ENCODE measurements around the gene BATF3.
"Not testable (repeated sequence)": the region's sequence is repeated elsewhere in the genome, so short reads cannot be mapped to it uniquely, and the experiment has no call there.

BATF3 gene, protein sequence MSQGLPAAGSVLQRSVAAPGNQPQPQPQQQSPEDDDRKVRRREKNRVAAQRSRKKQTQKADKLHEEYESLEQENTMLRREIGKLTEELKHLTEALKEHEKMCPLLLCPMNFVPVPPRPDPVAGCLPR

DNA sequence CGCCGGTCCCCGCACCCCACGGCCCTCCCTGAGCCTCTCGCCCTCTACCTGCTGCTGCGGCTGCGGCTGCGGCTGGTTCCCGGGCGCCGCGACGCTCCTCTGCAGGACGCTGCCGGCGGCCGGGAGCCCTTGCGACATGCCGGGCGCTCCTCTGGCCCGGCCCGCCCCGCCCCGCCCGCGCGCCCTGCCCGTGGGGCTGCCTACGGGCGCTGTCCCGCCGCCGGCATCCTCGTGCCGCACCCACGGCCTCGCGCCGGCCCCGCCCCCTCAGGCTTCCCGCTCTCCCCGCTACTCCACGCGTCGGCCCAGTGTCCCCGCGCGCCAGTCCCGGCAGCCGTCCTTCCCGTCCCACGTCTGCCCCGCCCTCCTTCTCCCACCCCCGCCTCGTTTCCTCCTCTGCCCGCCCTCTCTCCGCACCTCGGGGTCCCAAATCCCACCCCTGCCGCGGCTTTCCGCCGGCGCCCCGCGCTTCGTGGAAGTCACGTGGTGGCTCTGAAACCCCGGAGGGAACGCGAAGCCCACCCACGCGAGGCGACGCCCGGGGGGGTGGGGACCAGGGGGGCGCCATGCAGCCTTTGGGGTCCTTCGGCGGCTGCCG lies at the start of gene BATF3:
Gene BATF3, minus strand, starts transcription at position 216 of the 598 bp plus-strand sequence. Its CDS starts 78 bp downstream, at position 138.
- no peak for DNase-seq (ENCODE audit: low read depth)

DNA sequence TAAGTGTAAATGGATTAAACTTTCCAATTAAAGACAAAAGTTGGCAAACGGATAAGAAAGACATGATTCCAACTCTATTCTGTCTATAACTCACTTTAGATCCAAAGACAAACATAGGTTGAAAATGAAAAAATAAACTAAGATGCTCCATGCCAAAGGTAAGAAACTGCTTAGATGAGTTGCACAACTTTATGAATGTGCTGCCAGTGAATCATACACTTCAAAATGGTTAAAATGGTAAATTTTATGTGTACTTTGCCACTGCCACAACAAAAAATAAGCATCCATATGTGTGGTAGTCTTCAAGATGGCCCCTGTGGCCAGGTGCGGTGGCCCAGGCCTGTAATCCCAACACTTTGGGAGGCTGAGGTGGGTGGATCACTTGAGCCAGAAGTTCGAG lies 46.9 kb upstream of the BATF3 start:
- DNase-seq (ENCODE audit: low read depth), result no peak

DNA sequence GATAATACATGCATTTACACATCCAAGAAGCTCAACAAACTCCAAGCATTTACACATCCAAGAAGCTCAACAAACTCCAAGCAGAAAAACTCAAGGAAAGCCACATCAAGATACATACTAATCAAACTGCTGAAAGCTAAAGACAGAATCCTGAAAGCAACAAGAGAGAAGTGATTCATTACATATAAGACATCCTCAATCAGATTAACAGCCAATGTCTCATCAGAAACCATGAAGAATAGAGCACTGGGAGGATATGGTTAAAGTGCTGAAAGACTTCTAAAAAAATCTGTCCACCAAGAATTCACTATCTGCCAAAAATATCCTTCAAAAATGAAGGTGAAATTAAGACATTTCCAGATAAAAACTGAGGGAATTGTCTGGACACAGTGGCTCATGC lies 45.7 kb upstream of the BATF3 start:
- no peak for DNase-seq (ENCODE audit: low read depth)

- DNase-seq (ENCODE audit: low read depth), result no peak
Observed at GRCh38 chr1:212743901-212744475, 44.3 kb upstream of the BATF3 start.

DNA sequence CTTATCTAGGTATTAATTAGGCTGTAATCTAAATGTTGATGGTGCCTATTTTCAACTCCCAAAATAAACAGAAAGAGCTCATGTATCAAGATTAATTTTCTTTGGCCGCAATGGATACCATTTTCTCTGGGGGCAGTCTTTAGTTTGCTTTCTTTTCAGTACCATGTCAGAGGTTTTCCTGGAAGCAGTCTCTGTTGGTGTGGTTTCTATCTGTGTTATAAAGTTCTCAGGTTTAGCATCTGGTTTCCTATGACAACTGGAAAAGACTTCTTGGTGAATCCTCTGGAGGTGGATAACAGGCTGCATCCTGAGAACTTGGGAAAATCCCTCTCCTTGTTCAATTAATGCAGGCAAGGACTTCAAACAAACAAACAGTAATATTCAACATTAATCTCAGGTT lies 38.7 kb upstream of the BATF3 start:
- DNase-seq (ENCODE audit: low read depth), result no peak

GRCh38 chr1:212737559-212737958 lies 37.9 kb upstream of the BATF3 start:
- DNase-seq (ENCODE audit: low read depth), result no peak

DNA sequence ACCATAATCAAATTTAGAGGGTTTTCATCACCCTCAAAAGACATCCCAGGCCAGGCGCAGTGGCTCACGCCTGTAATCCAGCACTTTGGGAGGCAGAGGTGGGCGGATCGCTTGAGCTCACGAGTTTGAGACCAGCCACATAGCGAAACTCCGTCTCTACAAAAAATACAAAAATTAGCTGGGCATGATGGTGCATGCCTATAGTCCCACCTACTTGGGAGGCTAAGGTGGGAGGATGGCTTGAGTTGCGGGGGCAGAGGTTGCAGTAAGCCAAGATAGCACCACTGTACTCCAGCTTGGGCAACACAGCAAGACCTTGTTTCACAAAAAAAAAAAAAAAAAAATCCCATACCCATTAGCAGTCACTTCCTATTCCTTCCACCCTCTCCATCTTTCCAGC lies 33.5 kb upstream of the BATF3 start:
- no peak for DNase-seq (ENCODE audit: low read depth)

GRCh38 chr1:212731630-212732029 lies 32.0 kb upstream of the BATF3 start:
- DNase-seq (ENCODE audit: low read depth), result no peak

- DNase-seq (ENCODE audit: low read depth), result no peak
Observed at GRCh38 chr1:212728606-212729005, 29.0 kb upstream of the BATF3 start.

DNA sequence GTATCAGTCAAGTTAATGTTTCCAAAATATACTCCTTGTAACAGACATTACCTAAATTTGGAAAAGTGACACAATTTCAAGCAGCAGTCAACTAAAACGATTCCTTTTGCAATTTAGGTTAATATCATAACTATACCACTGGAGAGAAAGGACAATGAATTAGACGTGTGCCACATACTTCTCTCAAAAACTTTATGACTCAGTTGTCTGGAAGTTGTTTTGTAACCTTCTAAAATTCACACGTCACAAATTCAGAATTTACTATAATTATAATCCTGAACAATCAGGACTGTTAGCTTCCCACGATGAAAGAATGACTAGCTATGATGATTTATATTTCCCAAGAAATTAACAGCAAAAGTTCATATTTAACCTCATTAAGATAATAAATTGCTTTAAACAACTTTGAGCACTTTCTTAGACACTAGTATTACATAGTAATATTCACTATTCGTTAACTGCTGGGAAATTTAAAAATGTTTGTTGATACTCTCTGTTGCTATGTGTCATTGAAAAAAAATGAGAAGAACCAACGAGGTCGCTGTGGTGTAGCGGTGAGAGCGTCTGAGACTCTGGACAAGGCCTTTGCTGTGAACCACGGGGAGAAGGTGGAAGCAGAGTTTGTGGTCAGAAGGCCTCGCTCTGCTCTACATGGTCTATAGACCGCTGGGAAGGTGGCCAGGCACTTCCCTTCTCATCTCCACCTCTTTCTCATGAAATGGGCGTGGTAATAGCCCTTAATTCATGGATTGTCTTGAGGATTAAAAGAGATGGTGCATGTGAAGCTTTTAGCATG lies 27.9 kb upstream of the BATF3 start:
- peak; percentile 20 for DNase-seq (ENCODE audit: low read depth)

GRCh38 chr1:212724679-212725078 lies 25.0 kb upstream of the BATF3 start:
- DNase-seq (ENCODE audit: low read depth), result not testable (repeated sequence)

- DNase-seq (ENCODE audit: low read depth), result no peak
Observed at GRCh38 chr1:212722270-212722957, 22.8 kb upstream of the BATF3 start.

GRCh38 chr1:212721388-212722247 lies 22.0 kb upstream of the BATF3 start:
- DNase-seq (ENCODE audit: low read depth), result no peak

DNA sequence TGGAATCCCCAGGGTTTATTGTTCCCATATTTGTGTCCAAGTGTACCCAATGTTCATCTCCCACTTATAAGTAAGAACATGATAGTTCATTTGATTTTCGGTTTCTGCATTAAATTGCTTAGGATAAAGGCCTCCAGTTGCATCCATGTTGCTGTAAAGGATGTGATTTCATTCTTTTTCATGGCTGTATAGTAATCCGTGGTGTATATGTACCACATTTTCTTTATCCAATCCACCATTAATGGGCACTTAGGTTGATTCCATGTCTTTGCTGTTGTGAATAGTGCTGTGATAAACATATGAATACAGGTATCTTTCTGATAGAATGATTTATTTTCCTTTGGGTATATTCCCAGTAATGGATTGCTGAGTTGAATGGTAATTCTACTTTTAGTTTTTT lies 20.0 kb upstream of the BATF3 start:
- DNase-seq (ENCODE audit: low read depth), result no peak

DNA sequence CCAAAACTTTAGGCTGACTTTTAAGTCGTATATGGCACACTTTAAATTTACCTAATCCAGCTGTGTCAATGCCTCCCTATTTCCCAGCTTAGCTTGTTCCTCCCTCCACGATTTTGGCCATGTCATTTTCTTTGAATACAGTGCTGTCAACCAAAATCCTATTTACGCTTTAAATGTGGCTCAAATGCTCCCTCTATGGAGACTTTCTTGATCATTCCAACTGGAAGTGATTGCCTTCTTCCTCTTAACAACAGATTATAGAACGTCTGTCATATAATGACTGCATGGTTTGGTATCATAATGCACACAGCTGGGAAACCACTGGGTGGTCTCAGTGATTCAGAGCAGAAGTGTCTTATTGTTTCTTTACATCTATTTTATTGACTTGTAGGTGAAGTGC lies 18.9 kb upstream of the BATF3 start:
- no peak for DNase-seq (ENCODE audit: low read depth)

DNA sequence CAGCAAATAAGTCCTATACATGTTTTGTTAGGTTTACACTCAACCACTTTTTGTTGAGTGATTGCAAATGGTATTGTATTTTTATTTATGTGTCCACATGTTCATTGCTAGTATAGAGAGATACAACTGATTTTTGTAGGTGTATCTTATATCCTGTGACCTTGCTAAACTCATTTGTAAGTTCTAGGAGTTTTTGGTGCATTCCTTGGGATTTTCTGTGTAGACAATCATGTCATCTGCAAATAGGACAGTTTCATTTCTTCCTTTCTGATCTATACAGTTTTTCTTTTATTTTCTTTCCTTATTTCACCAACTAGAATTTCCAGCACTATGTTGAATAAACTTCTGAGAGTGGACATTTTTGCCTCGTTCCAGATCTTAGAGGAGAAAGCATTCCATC lies 16.5 kb upstream of the BATF3 start:
- DNase-seq (ENCODE audit: low read depth), result no peak

DNA sequence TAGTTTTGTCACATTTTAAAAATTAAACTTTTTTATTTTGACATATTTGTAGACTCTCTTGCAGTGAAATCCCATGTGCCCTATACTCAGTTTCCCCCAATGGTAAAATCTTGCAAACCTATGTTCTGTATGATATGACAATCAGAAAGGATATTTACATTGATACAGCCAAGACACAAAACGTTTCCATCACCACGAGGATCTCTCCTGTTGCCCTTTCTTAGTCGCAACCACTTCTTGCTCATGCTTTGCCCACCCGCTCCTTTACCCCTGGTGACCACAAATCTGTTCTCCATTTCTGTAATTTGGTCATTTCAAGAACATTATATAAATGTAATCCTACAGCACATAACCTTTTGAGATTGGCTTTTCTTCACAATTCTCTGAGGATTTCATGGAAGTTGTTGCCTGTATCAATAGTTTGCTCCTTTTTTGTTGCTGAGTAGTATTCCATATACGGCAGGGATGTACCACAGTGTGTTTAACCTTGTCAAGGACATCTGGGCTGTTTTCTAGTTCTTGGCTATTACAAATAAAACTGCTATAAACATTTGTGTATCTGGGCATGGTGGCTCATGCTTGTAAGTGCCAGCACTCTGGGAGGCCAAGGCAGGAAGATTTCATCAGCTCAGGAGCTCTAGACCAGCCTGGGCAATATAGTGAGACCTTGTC lies 14.0 kb upstream of the BATF3 start:
- no peak for DNase-seq (ENCODE audit: low read depth)

DNA sequence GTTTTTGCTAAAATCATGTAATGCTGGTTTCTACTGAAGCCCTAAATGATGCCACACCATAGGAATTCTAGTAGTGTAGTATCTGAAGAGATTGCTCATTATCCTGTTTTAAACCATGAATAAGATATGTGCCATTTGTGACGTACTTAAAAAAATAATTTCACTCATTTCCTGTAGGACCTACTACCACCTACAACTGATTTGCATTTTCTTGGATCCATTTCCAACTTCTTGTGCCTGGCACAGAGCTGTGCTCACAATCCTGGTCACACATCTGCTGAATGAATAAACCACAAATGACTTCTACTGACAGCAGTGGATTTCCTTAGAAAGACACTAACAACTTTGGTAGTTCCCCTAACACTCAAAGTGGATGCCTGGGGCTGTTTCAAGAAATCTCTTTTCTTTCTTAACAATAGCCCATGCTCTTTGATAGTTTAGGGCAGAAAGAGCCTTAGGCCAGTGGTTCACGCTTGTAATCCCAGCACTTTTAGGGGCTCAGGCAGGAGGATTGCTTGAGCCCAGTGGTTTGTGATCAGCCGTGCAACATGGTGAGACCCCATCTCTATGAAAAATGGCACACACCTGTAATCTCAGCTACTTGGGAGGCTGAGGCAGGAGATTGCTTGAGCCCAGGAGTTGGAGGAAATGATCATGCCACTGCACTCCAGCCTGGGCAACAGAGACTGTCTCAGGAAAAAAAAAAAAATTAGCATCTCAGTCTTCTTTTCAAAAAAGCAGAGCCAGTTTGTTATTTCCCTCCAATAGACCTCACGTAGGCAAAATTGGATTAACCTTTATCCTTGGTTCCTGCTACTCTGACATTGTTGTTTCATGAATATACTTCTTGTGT lies 13.0 kb upstream of the BATF3 start:
- DNase-seq (ENCODE audit: low read depth), result no peak

DNA sequence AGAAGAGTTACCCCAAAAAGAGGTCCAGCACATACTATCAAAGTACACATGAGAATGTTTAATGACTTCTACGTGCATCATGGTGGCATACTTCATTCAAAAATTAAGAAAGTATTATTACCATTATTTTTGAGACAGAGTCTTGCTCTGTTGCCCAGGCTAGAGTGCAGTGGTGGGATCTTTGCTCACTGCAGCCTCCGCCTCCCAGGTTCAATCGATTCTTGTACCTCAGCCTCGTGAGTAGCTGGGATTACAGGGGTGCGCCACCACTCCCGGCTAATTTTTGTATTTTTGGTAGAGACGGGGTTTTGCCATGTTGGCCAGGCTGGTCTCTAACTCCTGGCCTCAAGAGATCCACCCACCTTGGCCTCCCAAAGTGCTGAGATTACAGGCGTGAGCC lies 12.3 kb upstream of the BATF3 start:
- DNase-seq (ENCODE audit: low read depth), result not testable (repeated sequence)

DNA sequence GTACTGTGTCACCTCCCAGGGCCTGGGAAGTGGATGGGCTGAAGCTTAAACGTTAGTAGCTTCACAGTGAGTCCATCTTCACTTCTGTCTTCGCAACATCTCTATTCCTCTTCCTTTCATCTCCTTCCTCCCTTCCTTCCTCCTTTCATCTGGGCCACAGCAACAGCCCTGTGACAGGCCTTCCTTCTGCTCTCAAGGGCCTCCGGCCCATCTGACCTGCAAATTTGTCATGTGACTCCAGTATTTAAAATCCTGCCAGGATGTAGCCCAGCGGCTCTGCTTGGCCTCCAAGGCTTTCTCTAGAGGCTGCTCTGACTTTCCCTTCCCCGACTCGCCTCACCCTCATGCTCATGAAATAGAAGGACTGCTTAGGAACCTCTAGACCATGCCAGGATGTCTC lies 10.9 kb upstream of the BATF3 start:
- DNase-seq (ENCODE audit: low read depth), result no peak

Measured in CMK (cell line).